ENCODE results near the gene MAST4.

DNA sequence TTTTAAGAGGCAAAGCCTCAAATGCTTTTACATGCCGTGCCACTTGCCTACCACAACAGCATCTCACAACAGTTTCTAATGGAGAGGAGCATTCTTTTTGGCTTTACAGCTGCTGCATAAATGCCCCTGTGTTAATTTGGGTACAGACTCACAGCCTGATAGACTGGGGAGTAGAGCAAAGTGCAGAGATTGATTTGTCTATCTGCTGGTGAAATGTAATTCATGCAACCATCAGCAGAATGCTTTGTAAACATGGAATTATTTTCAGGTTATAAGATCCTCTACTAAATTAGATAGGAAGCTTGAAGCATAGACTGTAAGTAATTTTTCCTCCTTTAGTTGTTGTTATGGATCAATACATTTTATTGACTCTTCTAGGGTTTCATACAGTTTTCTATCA, 430.1 kb downstream of the MAST4 start:
- TF ChIP-seq TAF1 (IDR thresholded peaks at IDR 0.05; ENCODE audit: borderline replicate concordance, low read depth, low read length) (no peak), POLR2A (IDR thresholded peaks at IDR 0.05; ENCODE audit: low read depth, low read length) (no peak), POLR2AphosphoS5 (IDR thresholded peaks at IDR 0.05; ENCODE audit: low read depth, low read length) (no peak)

Data from GM12892 (cell line).